Stimulated activated naive CD8-positive, alpha-beta T cell treated with anti-CD3 and anti-CD28 coated beads, Interleukin-15, amount 100 ng/mL, for 72 hours (primary cell): ENCODE results near the gene CABP7.
A peak's percentile ranks its signal among the peaks of the same experiment; 100 is the strongest.
"Not testable (repeated sequence)": the region's sequence is repeated elsewhere in the genome, so short reads cannot be mapped to it uniquely, and the experiment has no call there.

Experiments
- ATAC-seq: fragments of 150-1000 bp; cut with Tn5 transposase; 2 replicates; pipeline ENCODE4 v1.10.0; 2021; ENCODE audit warnings: mild to moderate bottlenecking, moderate library complexity
- DNase-seq, 2 donors: peaks; one replicate each; pipeline ENCODE4 v3.0.0; 2021 to 2022
- H3K27ac Mint-ChIP-seq, 2 donors: one replicate each; pipeline ENCODE4 v1.8.0; 2022; ENCODE audit warnings: mild to moderate bottlenecking in 2 of 2, mixed read lengths in 2 of 2, moderate library complexity in 2 of 2
- H3K27me3 Mint-ChIP-seq: one replicate; pipeline ENCODE4 v1.8.0; 2022; ENCODE audit warnings: mixed read lengths
- H3K4me1 Mint-ChIP-seq: one replicate; pipeline ENCODE4 v1.8.0; 2022; ENCODE audit warnings: mild to moderate bottlenecking, mixed read lengths
- H3K4me3 Mint-ChIP-seq, 2 donors: one replicate each; pipeline ENCODE4 v1.8.0; 2022; ENCODE audit warnings: mild to moderate bottlenecking in 2 of 2, mixed read lengths in 2 of 2, moderate library complexity in 1 of 2
- H3K9me3 Mint-ChIP-seq, 2 donors: one replicate each; pipeline ENCODE4 v1.8.0; 2022; ENCODE audit warnings: mixed read lengths in 2 of 2

Gene CABP7

GRCh38 chr22:29748248-29748893, 28.6 kb downstream of the CABP7 start:
- DNase-seq, result no peak
- Mint-ChIP-seq H3K4me1 (peaks cover 20% of the 10 kb centered on the region), H3K27me3 (no peaks in the 10 kb centered on the region), H3K4me3 (no peak overlapping the region), H3K9me3 (no peaks in the 10 kb centered on the region), H3K27ac (peak overlapping the region in 1 of 2 donors; percentile 21)
- no peak for ATAC-seq

- ATAC-seq, result no peak
- Mint-ChIP-seq H3K4me3 (no peak overlapping the region), H3K27me3 (no peaks in the 10 kb centered on the region), H3K4me1 (peaks cover 20% of the 10 kb centered on the region), H3K27ac (no peak overlapping the region), H3K9me3 (no peaks in the 10 kb centered on the region)
- no peak for DNase-seq
Measured at GRCh38 chr22:29750029-29750428, 30.2 kb downstream of the CABP7 start.

DNA sequence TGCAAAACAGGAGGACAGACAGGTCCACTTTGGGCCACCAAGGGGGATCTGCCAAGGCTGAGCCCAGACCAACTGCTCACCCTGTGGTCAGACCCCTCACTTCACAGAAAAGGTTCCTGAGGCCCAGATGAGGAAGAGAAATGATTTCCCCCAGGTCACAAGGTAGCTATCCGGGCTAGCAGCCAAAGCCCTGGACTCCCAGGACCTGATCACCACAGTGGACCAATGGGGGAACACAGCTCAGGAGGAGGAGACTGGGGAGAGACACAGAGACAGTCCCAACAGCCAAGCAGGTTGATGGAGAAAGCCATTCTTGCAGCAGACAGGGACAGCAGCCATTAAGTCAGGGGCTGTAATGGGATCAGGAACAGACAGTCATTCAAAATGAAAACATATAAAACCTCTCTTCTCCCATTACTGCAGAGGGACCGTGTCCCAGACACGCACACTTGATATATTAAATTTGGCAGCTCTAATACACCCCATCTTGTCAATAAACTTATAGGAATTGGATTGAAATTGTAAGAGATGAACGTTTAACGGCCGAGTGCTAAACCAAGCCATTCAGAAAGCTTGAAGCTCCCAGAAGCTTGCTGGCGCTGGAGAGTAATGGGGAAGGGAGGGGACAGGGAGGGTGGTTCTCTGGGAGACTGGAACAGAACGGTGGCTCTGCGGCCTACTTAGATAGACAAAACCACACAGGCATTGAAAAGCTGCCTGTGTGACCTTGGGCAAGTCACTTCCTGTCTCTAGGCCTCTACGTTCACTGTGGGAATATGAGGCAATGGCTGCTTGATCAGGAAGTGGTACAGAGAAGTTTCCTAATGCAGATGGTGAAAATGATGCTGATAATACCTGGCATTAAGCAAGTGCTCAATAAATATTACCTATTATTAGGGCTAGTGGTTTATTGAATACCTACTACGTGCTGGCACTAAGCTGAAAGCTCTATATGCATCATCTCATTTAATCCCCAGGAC, 31.0 kb downstream of the CABP7 start:
- no peak overlapping the region for H3K4me3 Mint-ChIP-seq
- DNase-seq (no peak), ATAC-seq (peak; percentile 48)
- peaks cover 20% of the 10 kb centered on the region for H3K4me1 Mint-ChIP-seq
- no peaks in the 10 kb centered on the region for H3K27me3 Mint-ChIP-seq
- peak overlapping the region; percentile 86 to 88 for H3K27ac Mint-ChIP-seq
- H3K9me3 Mint-ChIP-seq, result no peaks in the 10 kb centered on the region

GRCh38 chr22:29751669-29752068, 31.9 kb downstream of the CABP7 start:
- Mint-ChIP-seq H3K27ac (no peak overlapping the region), H3K9me3 (no peaks in the 10 kb centered on the region), H3K27me3 (no peaks in the 10 kb centered on the region), H3K4me1 (peaks cover 20% of the 10 kb centered on the region), H3K4me3 (no peak overlapping the region)
- no peak for ATAC-seq
- DNase-seq, result no peak

- DNase-seq (no peak), ATAC-seq (no peak)
- H3K4me1 Mint-ChIP-seq, result peaks cover 20% of the 10 kb centered on the region
- H3K27ac Mint-ChIP-seq, result peak overlapping the region in 1 of 2 donors; percentile 67
- H3K4me3 Mint-ChIP-seq, result no peak overlapping the region
- H3K9me3 Mint-ChIP-seq, result no peaks in the 10 kb centered on the region
- H3K27me3 Mint-ChIP-seq, result no peaks in the 10 kb centered on the region
Measured at GRCh38 chr22:29753808-29754657, 34.2 kb downstream of the CABP7 start.

GRCh38 chr22:29754658-29755395, 35.0 kb downstream of the CABP7 start:
- not testable (repeated sequence) for H3K27me3 Mint-ChIP-seq, H3K4me3 Mint-ChIP-seq, H3K9me3 Mint-ChIP-seq, ATAC-seq, DNase-seq
- H3K27ac Mint-ChIP-seq, result peak overlapping the region in 1 of 2 donors; percentile 42
- peaks cover 20% of the 10 kb centered on the region for H3K4me1 Mint-ChIP-seq

DNA sequence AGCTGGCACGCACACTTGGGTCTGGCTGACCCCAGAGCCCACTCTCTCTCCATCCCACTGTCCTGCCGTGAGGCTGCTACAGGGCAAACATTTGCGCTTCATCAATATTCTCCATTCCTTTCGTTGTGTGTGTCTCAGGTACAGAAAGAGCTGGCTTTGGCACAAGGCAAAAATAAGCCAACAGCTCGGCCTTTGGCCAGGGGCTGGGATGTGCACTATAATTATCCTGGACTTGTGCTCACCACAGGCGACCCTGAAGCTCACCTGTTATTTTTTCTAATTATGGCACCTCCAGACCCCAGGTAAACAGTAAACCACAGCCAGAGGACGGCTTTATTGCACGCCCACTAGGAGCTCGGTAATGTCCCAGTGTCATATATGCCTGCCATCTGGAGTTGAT, 36.1 kb downstream of the CABP7 start:
- peaks cover 11% of the 10 kb centered on the region for H3K4me1 Mint-ChIP-seq
- H3K9me3 Mint-ChIP-seq, result no peaks in the 10 kb centered on the region
- no peak for ATAC-seq

DNA sequence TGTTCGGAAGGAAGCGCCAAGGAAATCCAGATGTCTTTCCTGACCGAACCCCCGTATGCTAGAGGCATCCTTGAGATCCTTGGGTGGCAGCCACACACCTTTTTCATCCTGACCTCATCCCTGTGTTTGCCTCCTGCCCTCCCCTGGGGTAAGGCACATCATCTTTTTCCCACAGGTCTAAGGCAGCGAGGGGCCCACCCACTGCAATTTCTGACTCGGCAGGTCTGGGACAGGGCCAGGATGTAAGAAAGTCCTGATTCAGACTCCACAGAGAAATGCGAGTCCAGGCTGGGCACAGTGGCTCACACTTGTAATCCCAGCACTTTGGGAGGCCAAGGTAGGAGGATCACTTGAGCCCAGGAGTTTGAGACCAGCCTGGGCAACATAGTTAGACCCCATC, 36.5 kb downstream of the CABP7 start:
- H3K27ac Mint-ChIP-seq, result no peak overlapping the region
- H3K27me3 Mint-ChIP-seq, result no peaks in the 10 kb centered on the region
- no peak for ATAC-seq
- H3K4me1 Mint-ChIP-seq, result peaks cover 7% of the 10 kb centered on the region
- H3K9me3 Mint-ChIP-seq, result no peaks in the 10 kb centered on the region
- DNase-seq, result no peak
- no peak overlapping the region for H3K4me3 Mint-ChIP-seq

More for the DNA sequence above, 36.1 kb downstream of the CABP7 start:
- no peak overlapping the region for H3K27ac Mint-ChIP-seq
- no peak overlapping the region for H3K4me3 Mint-ChIP-seq
- DNase-seq, result no peak
- no peaks in the 10 kb centered on the region for H3K27me3 Mint-ChIP-seq

DNA sequence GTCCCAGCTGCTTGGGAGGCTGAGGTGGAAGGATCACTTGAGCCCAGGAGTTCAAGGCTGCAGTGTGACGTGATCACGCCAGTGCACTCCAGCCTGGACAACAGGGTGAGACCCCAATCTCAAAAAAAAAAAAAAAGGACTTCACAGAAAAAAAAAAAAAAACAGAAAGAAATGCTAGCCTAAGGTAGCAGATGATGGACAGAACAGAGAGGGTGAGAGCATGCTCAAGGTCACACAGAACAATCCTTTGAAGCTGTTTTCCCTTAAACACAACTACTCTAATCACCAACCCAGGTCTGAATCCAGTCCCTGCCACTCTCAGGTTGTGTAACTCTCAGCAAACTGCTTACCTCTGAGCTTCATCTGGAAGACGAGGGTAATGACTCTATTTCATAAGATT, 37.3 kb downstream of the CABP7 start:
- DNase-seq (no peak), ATAC-seq (no peak)
- no peak overlapping the region for H3K4me3 Mint-ChIP-seq
- H3K27ac Mint-ChIP-seq, result no peak overlapping the region
- H3K4me1 Mint-ChIP-seq, result peaks cover under 1% of the 10 kb centered on the region
- H3K27me3 Mint-ChIP-seq, result no peaks in the 10 kb centered on the region
- no peaks in the 10 kb centered on the region for H3K9me3 Mint-ChIP-seq

- ATAC-seq, result no peak
- H3K4me3 Mint-ChIP-seq, result no peak overlapping the region
- no peaks in the 10 kb centered on the region for H3K9me3 Mint-ChIP-seq
- DNase-seq, result no peak
- no peaks in the 10 kb centered on the region for H3K4me1 Mint-ChIP-seq
- no peak overlapping the region for H3K27ac Mint-ChIP-seq
- no peaks in the 10 kb centered on the region for H3K27me3 Mint-ChIP-seq
Measured at GRCh38 chr22:29758068-29758622, 38.3 kb downstream of the CABP7 start.

DNA sequence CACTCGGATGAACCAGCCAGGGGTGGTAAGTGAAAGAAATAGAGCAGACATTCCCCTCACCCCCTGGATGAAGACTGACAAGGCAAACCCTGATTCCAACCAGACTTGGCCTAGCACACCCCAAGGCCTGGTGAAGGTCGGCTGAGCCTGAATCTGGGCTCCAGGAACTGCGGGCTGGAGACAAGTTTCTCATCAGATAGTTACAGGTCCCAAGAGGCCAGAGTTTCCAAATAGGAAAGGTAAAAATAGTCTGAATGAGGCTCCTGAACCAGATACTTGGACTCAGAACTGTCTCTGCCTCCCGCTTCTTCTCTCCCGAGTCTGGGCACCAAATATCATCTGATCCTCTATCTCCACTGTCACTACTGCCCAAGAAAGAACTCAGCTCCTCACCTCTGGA, 39.2 kb downstream of the CABP7 start:
- no peak overlapping the region for H3K4me3 Mint-ChIP-seq
- no peaks in the 10 kb centered on the region for H3K9me3 Mint-ChIP-seq
- H3K27ac Mint-ChIP-seq, result no peak overlapping the region
- no peak for DNase-seq
- no peaks in the 10 kb centered on the region for H3K4me1 Mint-ChIP-seq
- ATAC-seq, result no peak
- H3K27me3 Mint-ChIP-seq, result no peaks in the 10 kb centered on the region

- Mint-ChIP-seq H3K4me1 (peaks cover 26% of the 10 kb centered on the region), H3K27ac (no peak overlapping the region), H3K9me3 (no peaks in the 10 kb centered on the region), H3K4me3 (no peak overlapping the region), H3K27me3 (no peaks in the 10 kb centered on the region)
- DNase-seq (no peak), ATAC-seq (no peak)
Measured at GRCh38 chr22:29762263-29762662, 42.5 kb downstream of the CABP7 start.

- Mint-ChIP-seq H3K27me3 (no peaks in the 10 kb centered on the region), H3K4me3 (peak overlapping the region; percentile 100), H3K27ac (no peak overlapping the region), H3K4me1 (peaks cover 49% of the 10 kb centered on the region), H3K9me3 (no peaks in the 10 kb centered on the region)
- ATAC-seq (peak; percentile 50), DNase-seq (peak; percentile 27 to 32)
Measured at GRCh38 chr22:29765905-29766631, 46.3 kb downstream of the CABP7 start.

- no peaks in the 10 kb centered on the region for H3K27me3 Mint-ChIP-seq
- no peaks in the 10 kb centered on the region for H3K9me3 Mint-ChIP-seq
- H3K27ac Mint-ChIP-seq, result peak within 1 kb of the TSS; percentile 99 to 100
- H3K4me3 Mint-ChIP-seq, result peak within 1 kb of the TSS; percentile 100
- peaks cover 49% of the 10 kb centered on the region for H3K4me1 Mint-ChIP-seq
- ATAC-seq (peak; percentile 96), DNase-seq (peak; percentile 86 to 92)
Measured at GRCh38 chr22:29766632-29767170, 46.9 kb downstream of the CABP7 start, which contains the start of gene ZMAT5. Gene ZMAT5 (minus strand): TSS chr22:29767007. CDS start chr22:29748544, 18,463 bp downstream.
